A673 (cell line): ENCODE measurements around the gene PVALEF. TPM values are rescaled to one million over a fixed set of nuclear protein-coding genes. Genes with fewer than 3 reads are reported as not detected.

Experiments
- BruUV-seq: library from RNA; stranded (reverse); fragments of 400-500 nt; replicated peaks from 2 replicates; lab custom pipeline; 2021; lab: Mats Ljungman, UMichigan
- CTCF ChIA-PET: fragments of 300-600 bp; sonication (Branson Sonifier 250); formaldehyde crosslinking; loops from one replicate; lab custom pipeline; 2022; ENCODE audit warnings: antibody characterized with exemption; lab: Charles Lee
- POLR2A ChIA-PET: fragments of 300-600 bp; sonication (Branson Sonifier 250); formaldehyde crosslinking; loops from one replicate; lab custom pipeline; 2022; ENCODE audit warnings: antibody characterized with exemption; ENCODE audit not compliant: low non-redundant PET; lab: Charles Lee
- DNase-seq: peaks from one replicate; pipeline ENCODE4 v3.0.0-alpha.2; 2015; ENCODE audit warnings: low spot score
- H3K27ac ChIP-seq: fragments of 200-600 bp; sonication (generic); 2 replicates; pipeline ENCODE4 v1.5.1; 2016; ENCODE audit warnings: mixed run types, low read depth, mild to moderate bottlenecking, mixed read lengths, antibody characterized with exemption, low read length; ENCODE audit not compliant: poor library complexity, severe bottlenecking
- H3K27me3 ChIP-seq: fragments of 200-600 bp; sonication (generic); replicated peaks from 2 replicates; pipeline ENCODE4 v1.6.1; 2017; ENCODE audit warnings: mixed run types, low read depth, mild to moderate bottlenecking, mixed read lengths, antibody characterized with exemption, low read length; ENCODE audit not compliant: insufficient read depth, poor library complexity
- H3K36me3 ChIP-seq: fragments of 200-600 bp; sonication (generic); 2 replicates; pipeline ENCODE4 v1.6.1; 2016; ENCODE audit warnings: mixed run types, mild to moderate bottlenecking, mixed read lengths, antibody characterized with exemption, low read length; ENCODE audit not compliant: insufficient read depth, poor library complexity, severe bottlenecking
- H3K4me1 ChIP-seq: fragments of 200-600 bp; sonication (generic); 2 replicates; pipeline ENCODE4 v1.6.1; 2017; ENCODE audit warnings: mixed run types, mild to moderate bottlenecking, mixed read lengths, antibody characterized with exemption, low read length; ENCODE audit not compliant: insufficient read depth, poor library complexity, severe bottlenecking
- H3K4me3 ChIP-seq: fragments of 200-600 bp; sonication (generic); 2 replicates; pipeline ENCODE4 v1.5.1; 2016; ENCODE audit warnings: low read depth, mixed run types, mild to moderate bottlenecking, mixed read lengths, low read length; ENCODE audit not compliant: poor library complexity, severe bottlenecking
- H3K9me3 ChIP-seq: fragments of 200-600 bp; sonication (generic); 2 replicates; pipeline ENCODE4 v1.6.1; 2016; ENCODE audit warnings: mixed run types, low read depth, mild to moderate bottlenecking, mixed read lengths, antibody characterized with exemption, low read length; ENCODE audit not compliant: poor library complexity, severe bottlenecking
- EZH2 ChIP-seq: fragments of 200-600 bp; sonication (generic); IDR thresholded peaks from 2 replicates; pipeline ENCODE4 v1.6.1; 2017; ENCODE audit warnings: borderline replicate concordance, low read depth, mild to moderate bottlenecking, mixed read lengths, antibody characterized with exemption, low read length; ENCODE audit not compliant: poor library complexity, severe bottlenecking
- intact Hi-C: fragments of 100-400 bp; cut with micrococcal nuclease; formaldehyde crosslinking; loops from one replicate; pipeline ENCODE4 v1.10.0; 2022; ENCODE audit not compliant: unreplicated experiment
- total RNA-seq: library from RNA; stranded (reverse); gene quantifications from 2 replicates; pipeline ENCODE4 v1.2.3, GENCODE V29; 2021
- TF ChIP-seq, protein P1 (sequence below): fragments of 300-800, 200-600 bp; sonication (generic); conservative IDR thresholded peaks from 2 replicates; pipeline ENCODE4 v1.5.1; 2017; ENCODE audit warnings: low read depth, mild to moderate bottlenecking, antibody characterized with exemption, low read length, moderate library complexity, mixed read lengths

Gene PVALEF
- total RNA-seq, 1 experiment from 2014 or later = not detected

- no peak overlapping the region for H3K4me3 ChIP-seq
- ChIA-PET CTCF (no interaction called here), POLR2A (no interaction called here)
- DNase-seq = no peak
- BruUV-seq = no TSS peak
- no peaks in the 10 kb centered on the region for H3K9me3 ChIP-seq
- H3K27ac ChIP-seq = no peak overlapping the region
- no peaks in the 10 kb centered on the region for H3K4me1 ChIP-seq
- intact Hi-C loops = no loop called here
- H3K36me3 ChIP-seq = no peaks in the 10 kb centered on the region
- no peak for TF ChIP-seq EZH2
- TF ChIP-seq, protein P1, sequence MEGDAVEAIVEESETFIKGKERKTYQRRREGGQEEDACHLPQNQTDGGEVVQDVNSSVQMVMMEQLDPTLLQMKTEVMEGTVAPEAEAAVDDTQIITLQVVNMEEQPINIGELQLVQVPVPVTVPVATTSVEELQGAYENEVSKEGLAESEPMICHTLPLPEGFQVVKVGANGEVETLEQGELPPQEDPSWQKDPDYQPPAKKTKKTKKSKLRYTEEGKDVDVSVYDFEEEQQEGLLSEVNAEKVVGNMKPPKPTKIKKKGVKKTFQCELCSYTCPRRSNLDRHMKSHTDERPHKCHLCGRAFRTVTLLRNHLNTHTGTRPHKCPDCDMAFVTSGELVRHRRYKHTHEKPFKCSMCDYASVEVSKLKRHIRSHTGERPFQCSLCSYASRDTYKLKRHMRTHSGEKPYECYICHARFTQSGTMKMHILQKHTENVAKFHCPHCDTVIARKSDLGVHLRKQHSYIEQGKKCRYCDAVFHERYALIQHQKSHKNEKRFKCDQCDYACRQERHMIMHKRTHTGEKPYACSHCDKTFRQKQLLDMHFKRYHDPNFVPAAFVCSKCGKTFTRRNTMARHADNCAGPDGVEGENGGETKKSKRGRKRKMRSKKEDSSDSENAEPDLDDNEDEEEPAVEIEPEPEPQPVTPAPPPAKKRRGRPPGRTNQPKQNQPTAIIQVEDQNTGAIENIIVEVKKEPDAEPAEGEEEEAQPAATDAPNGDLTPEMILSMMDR = no peak
- H3K27me3 ChIP-seq = no peaks in the 10 kb centered on the region
Observed at GRCh38 chr17:81126281-81127132, 38.8 kb upstream of the PVALEF start.

DNA sequence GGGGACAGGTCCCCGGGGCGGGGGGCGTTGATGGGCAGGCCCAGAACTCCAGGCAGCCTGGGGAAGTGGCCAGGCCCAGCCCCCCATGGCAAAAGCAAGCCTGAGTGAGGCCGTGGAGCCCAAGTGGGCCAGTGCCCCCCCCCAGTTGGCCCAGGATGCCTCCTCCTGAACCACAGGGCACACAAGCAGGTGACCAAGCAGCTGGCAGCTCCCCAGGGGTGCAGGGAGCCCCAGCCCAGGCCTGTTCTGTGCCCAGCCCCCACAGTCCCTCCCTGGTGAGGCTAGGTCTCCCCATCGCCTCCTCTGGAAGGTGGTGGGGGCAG, 38.2 kb upstream of the PVALEF start:
- CTCF ChIA-PET = no interaction called here
- Histone ChIP-seq H3K9me3 (no peaks in the 10 kb centered on the region), H3K27ac (no peak overlapping the region), H3K36me3 (no peaks in the 10 kb centered on the region), H3K4me1 (no peaks in the 10 kb centered on the region), H3K27me3 (no peaks in the 10 kb centered on the region), H3K4me3 (no peak overlapping the region)
- BruUV-seq = no TSS peak
- TF ChIP-seq, protein P1 = no peak
- TF ChIP-seq EZH2 = no peak
- DNase-seq = no peak
- POLR2A ChIA-PET = no interaction called here
- intact Hi-C loops = no loop called here

GRCh38 chr17:81127526-81128177, 37.7 kb upstream of the PVALEF start:
- BruUV-seq = no TSS peak
- no peak overlapping the region for H3K4me3 ChIP-seq
- no peaks in the 10 kb centered on the region for H3K27me3 ChIP-seq
- no peaks in the 10 kb centered on the region for H3K4me1 ChIP-seq
- POLR2A ChIA-PET = no interaction called here
- CTCF ChIA-PET = no interaction called here
- TF ChIP-seq, protein P1 = no peak
- no peak for TF ChIP-seq EZH2
- no peak overlapping the region for H3K27ac ChIP-seq
- H3K9me3 ChIP-seq = no peaks in the 10 kb centered on the region
- H3K36me3 ChIP-seq = no peaks in the 10 kb centered on the region
- DNase-seq = no peak
- intact Hi-C loops = no loop called here
